MCF 10A (cell line): Measurements from ENCODE around the gene IGFL4. TPM values are rescaled to one million over a fixed set of nuclear protein-coding genes. Genes with fewer than 3 reads are reported as not detected.
A peak's percentile ranks its signal among the peaks of the same experiment; 100 is the strongest.

Source experiments
- BruUV-seq: library from RNA; stranded (reverse); fragments of 400-500 nt; replicated peaks from 2 replicates; lab custom pipeline; 2021; lab: Mats Ljungman, UMichigan
- CTCF ChIA-PET: fragments of 300-600 bp; sonication (Branson Sonifier 250); formaldehyde crosslinking; extraction: SDS; loops from one replicate; lab custom pipeline; 2021; ENCODE audit warnings: antibody characterized with exemption, inconsistent platforms; lab: Yijun Ruan, JAX
- POLR2A ChIA-PET: fragments of 300-600, 350-650 bp; sonication (Branson Sonifier 250); formaldehyde crosslinking; extraction: SDS; loops from one replicate; lab custom pipeline; 2020; ENCODE audit warnings: antibody characterized with exemption, inconsistent platforms; lab: Yijun Ruan, JAX
- DNase-seq: peaks from one replicate; pipeline ENCODE4 v3.0.0-alpha.2; 2018; ENCODE audit not compliant: unreplicated experiment
- H3K27ac Mint-ChIP-seq: one replicate; pipeline ENCODE4 v1.8.0; 2022; ENCODE audit warnings: mild to moderate bottlenecking, low read depth, mixed read lengths; ENCODE audit not compliant: unreplicated experiment
- H3K27me3 Mint-ChIP-seq: one replicate; pipeline ENCODE4 v1.8.0; 2022; ENCODE audit warnings: mixed read lengths; ENCODE audit not compliant: insufficient read depth, unreplicated experiment
- H3K36me3 Mint-ChIP-seq: one replicate; pipeline ENCODE4 v1.8.0; 2022; ENCODE audit warnings: mild to moderate bottlenecking, moderate library complexity, mixed read lengths; ENCODE audit not compliant: insufficient read depth, unreplicated experiment
- H3K4me1 Mint-ChIP-seq: one replicate; pipeline ENCODE4 v1.8.0; 2022; ENCODE audit warnings: mixed read lengths; ENCODE audit not compliant: insufficient read depth, unreplicated experiment
- H3K4me3 Mint-ChIP-seq: one replicate; pipeline ENCODE4 v1.8.0; 2022; ENCODE audit warnings: mild to moderate bottlenecking, moderate library complexity, mixed read lengths; ENCODE audit not compliant: unreplicated experiment
- H3K9me3 Mint-ChIP-seq: one replicate; pipeline ENCODE4 v1.8.0; 2022; ENCODE audit warnings: mixed read lengths; ENCODE audit not compliant: unreplicated experiment
- intact Hi-C: fragments of 100-400 bp; cut with micrococcal nuclease; formaldehyde crosslinking; loops from 2 replicates; pipeline ENCODE4 v1.14.1; 2022
- total RNA-seq: library from RNA; stranded (reverse); gene quantifications from 2 replicates; pipeline ENCODE4 v1.2.3, GENCODE V29; 2022
- TF ChIP-seq, protein P1 (sequence below): fragments of 200-600 bp; IDR thresholded peaks from one replicate; pipeline ENCODE4 v1.8.0; 2022; ENCODE audit warnings: antibody characterized with exemption, mild to moderate bottlenecking; ENCODE audit not compliant: unreplicated experiment

The IGFL4 gene
- total RNA-seq, 1 experiment from 2014 or later: not detected

GRCh38 chr19:46017874-46018675 is 22.7 kb downstream of the IGFL4 start:
- no peaks in the 10 kb centered on the region for H3K9me3 Mint-ChIP-seq
- TF ChIP-seq, protein P1, sequence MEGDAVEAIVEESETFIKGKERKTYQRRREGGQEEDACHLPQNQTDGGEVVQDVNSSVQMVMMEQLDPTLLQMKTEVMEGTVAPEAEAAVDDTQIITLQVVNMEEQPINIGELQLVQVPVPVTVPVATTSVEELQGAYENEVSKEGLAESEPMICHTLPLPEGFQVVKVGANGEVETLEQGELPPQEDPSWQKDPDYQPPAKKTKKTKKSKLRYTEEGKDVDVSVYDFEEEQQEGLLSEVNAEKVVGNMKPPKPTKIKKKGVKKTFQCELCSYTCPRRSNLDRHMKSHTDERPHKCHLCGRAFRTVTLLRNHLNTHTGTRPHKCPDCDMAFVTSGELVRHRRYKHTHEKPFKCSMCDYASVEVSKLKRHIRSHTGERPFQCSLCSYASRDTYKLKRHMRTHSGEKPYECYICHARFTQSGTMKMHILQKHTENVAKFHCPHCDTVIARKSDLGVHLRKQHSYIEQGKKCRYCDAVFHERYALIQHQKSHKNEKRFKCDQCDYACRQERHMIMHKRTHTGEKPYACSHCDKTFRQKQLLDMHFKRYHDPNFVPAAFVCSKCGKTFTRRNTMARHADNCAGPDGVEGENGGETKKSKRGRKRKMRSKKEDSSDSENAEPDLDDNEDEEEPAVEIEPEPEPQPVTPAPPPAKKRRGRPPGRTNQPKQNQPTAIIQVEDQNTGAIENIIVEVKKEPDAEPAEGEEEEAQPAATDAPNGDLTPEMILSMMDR: no peak
- intact Hi-C loops: no loop called here
- H3K4me1 Mint-ChIP-seq: peaks cover 31% of the 10 kb centered on the region
- no peaks in the 10 kb centered on the region for H3K27me3 Mint-ChIP-seq
- POLR2A ChIA-PET: interaction anchor here (1.1 kb wide), 2 partner anchors 13 to 23 kb away, joined by 3 read pairs; partner anchors contain the start of gene CCDC61
- H3K27ac Mint-ChIP-seq: no peak overlapping the region
- H3K36me3 Mint-ChIP-seq: peaks cover 25% of the 10 kb centered on the region
- BruUV-seq: no TSS peak
- no peak overlapping the region for H3K4me3 Mint-ChIP-seq
- CTCF ChIA-PET: interaction anchor here (0.7 to 4.9 kb wide), 7 partner anchors 11 to 174 kb away, joined by 3 to 33 read pairs (median 4); no protein-coding TSS in a partner anchor
- DNase-seq: no peak

GRCh38 chr19:46017095-46017429 is 23.7 kb downstream of the IGFL4 start:
- intact Hi-C loops: no loop called here
- peaks cover 23% of the 10 kb centered on the region for H3K36me3 Mint-ChIP-seq
- ChIA-PET POLR2A (interaction anchor here (0.7 to 1.1 kb wide), 4 partner anchors 12 to 154 kb away, joined by 3 to 4 read pairs (median 3); partner anchors contain the start of genes IRF2BP1 and SYMPK), CTCF (interaction anchor here (0.6 to 4.9 kb wide), 16 partner anchors 11 to 358 kb away, joined by 3 to 33 read pairs (median 4); no protein-coding TSS in a partner anchor)
- H3K4me1 Mint-ChIP-seq: peaks cover 30% of the 10 kb centered on the region
- no peaks in the 10 kb centered on the region for H3K27me3 Mint-ChIP-seq
- no peak overlapping the region for H3K27ac Mint-ChIP-seq
- no peak for DNase-seq
- no peaks in the 10 kb centered on the region for H3K9me3 Mint-ChIP-seq
- BruUV-seq: no TSS peak
- peak overlapping the region; percentile 74 for H3K4me3 Mint-ChIP-seq
- TF ChIP-seq, protein P1: no peak

- peak; percentile 82 for DNase-seq
- Mint-ChIP-seq H3K27ac (no peak overlapping the region), H3K4me3 (peak overlapping the region; percentile 74), H3K4me1 (peaks cover 25% of the 10 kb centered on the region), H3K9me3 (no peaks in the 10 kb centered on the region), H3K36me3 (peaks cover 18% of the 10 kb centered on the region), H3K27me3 (no peaks in the 10 kb centered on the region)
- BruUV-seq: no TSS peak
- intact Hi-C loops: no loop called here
- POLR2A ChIA-PET: interaction anchor here (0.7 to 1.1 kb wide), 4 partner anchors 11 to 154 kb away, joined by 3 to 4 read pairs (median 3); partner anchors contain the start of genes IRF2BP1 and SYMPK
- TF ChIP-seq, protein P1: peak; percentile 80
- CTCF ChIA-PET: interaction anchor here (0.5 to 4.9 kb wide), 17 partner anchors 9 to 358 kb away, joined by 3 to 33 read pairs (median 3); no protein-coding TSS in a partner anchor
These were observed 24.2 kb downstream of the IGFL4 start for GRCh38 chr19:46016426-46017094.
